NOMO-1 (cell line): ENCODE results near the gene MICAL2.

Experiments used
- DNase-seq, 2 experiments: peaks; one replicate each; lab custom pipeline; 2025; ENCODE audit not compliant: unreplicated experiment in 2 of 2; lab: John Stamatoyannopoulos, UW

The MICAL2 gene

DNA sequence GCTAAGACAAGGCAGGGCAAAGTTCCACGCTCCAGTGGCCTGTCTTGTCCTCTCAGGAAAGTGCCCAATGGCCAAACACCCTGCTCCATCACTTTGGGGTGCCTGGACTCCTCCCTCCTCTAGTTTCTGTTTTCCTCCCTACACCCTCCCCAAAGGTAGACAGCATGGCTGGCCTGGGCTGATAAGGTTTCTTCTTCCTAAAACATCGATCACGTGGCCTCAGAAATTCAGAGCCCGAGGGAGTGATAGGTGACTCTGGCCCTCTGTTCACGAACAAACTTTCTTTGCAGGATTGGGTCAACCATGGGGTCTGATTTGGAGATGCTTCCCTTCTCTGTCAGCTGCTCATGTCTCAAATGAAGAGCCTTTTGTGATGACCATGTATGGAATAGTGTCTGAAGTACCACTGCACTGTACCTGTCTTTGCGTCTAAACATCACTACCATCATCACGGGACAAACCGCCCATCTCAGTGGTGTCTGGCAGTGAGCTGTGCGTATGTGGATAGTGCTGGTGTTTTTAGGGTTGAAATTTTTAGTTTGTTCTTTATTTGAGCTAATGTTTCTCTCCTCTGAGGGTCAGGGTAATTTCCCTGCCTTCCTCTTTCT is 6.1 kb downstream of the MICAL2 start:
- no peak for DNase-seq

GRCh38 chr11:12117200-12117599 is 6.8 kb downstream of the MICAL2 start:
- DNase-seq = no peak

- DNase-seq = no peak
Observed at GRCh38 chr11:12117611-12118010, 7.2 kb downstream of the MICAL2 start.

DNA sequence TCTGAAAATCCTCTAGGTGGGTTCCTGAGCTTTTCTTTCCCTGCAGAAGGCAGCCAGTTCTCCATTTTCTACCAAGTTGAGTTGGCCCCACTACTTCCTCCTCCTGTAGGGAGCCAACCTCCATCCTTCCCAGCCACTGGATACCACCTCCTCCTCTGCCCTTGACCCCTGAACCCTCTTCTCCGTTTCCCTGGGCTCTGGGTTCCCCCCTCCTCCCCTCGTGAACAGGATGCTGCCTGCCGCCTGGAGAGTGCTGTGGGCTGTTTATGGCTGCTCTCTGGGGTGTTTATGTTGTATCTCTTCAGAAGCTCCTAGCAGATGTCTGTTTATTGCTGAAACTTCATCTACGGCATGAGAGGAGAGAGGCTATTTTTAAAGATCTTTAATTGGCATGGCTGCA is 8.6 kb downstream of the MICAL2 start:
- DNase-seq = peak in 1 of 2 experiments; percentile 36

- no peak for DNase-seq
Observed at GRCh38 chr11:12119502-12119901, 9.1 kb downstream of the MICAL2 start.

DNA sequence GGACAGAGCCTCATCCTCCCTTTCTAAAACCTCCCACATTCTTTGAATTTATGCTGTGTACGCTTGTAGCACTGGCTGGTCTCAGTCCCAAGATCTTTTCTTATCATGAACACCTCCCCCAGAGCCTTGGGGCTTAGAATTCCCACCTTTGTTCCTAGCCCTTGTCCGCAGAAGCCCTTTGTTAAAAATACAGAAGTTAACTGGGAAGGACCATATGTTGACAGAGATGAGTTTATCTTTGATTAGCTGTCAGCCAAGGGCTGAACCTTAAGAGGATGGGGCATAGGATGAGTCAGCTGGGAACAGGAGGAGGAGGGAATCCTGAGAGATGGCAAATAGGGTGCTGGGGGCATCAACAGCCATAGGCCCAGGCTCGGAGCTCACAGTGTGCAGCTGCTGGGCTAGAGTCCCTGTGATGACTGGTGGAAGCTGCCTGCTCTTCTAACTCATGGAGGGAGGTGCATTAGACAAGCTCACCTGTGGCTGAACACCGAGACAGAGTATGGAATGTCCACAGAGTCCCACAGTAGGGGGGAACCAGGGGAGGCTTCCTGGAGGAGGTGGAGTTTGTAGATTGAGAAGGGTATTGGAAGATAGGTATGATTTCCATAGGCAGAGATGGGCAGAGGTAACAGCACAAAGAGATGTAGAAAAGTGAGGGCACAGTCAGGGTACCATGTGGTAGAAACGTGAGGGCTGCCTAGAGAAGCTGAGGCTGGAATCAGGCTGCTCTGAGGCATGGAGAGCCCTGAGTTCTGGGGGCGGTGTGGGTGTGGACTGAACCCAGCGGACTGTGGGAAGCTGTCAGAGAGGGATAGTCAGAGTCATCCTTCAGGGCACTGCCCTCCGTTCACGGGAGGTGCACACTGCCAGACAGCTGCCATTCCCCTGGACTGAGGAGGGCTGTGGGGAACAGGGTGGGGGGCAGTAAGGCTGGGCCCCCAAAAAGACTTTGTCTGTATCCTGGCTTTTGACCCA is 9.9 kb downstream of the MICAL2 start:
- no peak for DNase-seq

- no peak for DNase-seq
Observed at GRCh38 chr11:12121011-12121410, 10.6 kb downstream of the MICAL2 start.

GRCh38 chr11:12121517-12121916 is 11.1 kb downstream of the MICAL2 start:
- no peak for DNase-seq

DNA sequence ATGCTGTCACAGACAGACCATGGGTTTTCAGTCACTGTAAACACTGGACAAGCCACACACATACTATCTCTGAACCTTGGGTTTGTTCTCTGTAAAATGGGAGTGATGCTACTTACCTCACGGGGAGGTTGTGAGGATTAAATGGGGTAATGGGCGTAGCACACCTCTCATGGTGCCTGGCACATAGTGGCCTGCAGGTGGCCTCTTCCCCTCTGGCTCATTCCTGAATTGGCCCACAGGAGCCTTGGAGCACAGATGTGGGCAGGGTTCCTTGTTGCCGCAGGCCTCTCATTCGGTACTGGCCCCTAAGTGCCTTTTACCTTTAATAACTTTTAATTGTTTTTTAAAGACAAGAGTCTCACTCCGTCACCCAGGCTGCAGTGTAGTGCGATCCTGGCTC is 11.7 kb downstream of the MICAL2 start:
- DNase-seq = no peak

DNA sequence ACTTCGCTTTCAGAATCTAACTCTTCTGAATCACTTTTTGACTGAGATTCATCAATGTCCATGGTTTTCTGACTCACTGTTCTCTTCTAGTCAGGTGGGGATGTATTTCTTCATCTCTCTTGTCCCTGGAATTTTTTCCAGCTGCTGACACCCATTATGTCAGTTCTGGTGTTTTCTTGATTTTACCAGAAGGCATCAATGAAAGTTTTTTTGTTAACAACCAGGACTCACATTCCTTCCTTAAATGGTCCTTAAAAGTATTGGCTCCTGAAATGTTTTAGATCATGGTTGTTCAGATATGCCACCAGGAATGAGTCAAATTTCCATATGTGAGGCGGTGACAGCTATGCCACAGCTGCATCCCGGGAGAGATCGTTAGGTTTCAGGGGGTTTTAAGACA is 12.9 kb downstream of the MICAL2 start:
- no peak for DNase-seq

DNA sequence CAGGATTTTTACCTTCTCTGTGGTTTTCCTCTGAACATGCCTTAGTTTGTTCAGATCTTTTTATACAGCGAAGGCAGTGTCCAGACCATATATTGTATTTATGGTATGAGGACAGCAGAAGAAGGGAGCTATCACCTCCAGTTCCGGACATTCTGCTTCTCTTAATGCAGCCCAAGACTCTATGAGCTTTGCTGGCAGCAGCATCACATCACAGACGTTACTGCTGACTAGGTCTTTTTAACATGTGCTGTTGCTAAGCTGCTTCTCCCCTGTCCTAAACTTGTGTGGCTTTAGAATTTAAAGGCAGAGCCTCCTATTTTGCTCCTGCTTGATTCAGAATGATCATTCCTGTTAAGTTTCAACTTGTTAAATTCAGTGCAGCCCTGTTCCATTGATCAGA is 13.4 kb downstream of the MICAL2 start:
- no peak for DNase-seq

- DNase-seq = no peak
Observed at GRCh38 chr11:12124306-12124705, 13.9 kb downstream of the MICAL2 start.

DNA sequence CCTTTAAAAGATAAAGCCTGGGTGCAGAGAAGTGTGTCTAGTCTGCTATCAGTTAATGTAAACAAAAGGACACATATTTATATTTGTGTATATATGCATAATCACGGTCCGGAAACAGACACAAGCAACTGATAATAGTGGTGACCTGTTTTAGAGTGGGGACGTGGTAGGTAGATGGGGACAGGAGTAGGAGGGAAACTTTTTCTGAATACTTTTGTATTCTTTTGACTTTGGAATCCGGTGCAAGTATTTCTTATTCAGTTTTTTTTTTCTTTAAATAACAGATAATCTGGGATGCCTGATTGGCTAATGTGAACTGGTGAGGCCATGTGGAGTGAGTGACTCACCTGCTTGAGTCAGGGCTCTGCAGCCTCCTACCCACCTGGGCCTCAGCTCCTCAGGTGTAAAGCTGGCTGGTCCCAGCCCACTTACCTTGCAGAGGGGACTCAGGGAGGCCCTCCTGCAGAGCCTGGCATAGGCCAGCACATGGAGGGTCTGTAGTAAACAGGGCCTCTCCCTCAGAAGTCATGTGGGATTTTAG is 15.3 kb downstream of the MICAL2 start:
- DNase-seq = no peak

DNA sequence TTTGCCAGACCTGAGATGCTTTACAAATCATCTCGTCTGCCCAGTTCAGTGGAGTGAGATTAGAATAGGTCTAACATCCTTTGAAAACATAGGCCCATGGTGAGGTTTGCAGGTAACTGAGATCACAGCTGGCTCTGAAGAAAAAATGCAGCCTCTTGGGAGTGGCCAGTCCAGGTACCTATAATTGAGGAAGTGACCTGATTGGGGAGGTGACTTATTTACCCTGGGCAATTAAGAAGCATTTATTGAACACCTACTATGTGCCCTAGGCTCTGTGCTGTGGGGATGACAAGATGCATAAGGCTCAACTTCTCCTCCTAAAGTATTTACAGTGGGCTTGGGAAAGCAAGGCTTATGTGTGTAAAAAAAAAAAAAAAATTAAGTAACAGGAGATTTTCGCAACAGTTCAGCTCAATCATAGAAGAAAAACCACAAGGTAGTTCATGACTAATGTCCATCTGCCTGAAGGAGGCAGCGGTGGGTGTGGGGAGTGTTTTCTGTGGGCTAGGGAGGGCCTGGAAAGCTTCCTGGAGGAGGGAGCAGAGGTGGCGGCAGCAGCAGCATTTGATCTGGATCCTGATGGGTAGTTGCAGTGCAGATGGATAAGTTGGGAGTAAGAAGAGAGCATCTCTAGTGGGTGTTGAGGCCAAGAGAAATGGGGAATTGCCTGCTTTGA is 16.1 kb downstream of the MICAL2 start:
- DNase-seq = peak; percentile 89 to 90

DNA sequence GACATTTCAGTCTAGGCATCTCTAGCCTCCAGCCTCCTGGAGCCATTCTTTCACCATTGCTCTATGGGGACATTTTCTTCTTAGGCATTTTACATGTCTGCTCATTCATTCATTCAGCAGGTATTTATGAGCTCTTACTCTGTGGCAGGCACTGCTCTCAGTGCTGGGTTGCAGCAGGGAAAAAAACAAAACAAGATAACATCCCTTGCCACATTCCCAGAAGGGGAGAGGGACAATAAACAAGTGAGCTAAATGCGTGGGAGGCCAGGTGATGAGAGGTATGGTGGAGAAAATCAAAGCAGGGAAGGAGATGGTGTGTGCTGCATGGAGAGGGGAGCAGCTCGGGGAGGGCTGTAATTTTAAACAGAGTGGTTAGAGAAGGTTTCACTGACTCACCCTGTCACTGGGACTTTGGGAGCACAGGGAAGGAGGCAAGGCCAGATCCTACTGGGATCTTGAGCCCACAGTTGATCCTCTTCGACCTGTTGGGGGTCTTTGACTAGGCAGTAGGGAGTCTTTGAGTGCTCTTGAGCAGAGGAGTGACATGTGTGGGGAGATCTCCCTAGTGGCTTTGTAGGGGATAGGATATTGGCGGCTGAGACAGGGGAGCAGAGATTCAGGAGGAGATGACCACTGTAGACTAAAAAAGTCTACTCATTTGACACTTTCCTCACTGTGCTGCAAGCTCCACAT is 17.0 kb downstream of the MICAL2 start:
- DNase-seq = no peak

GRCh38 chr11:12128301-12128751 is 17.9 kb downstream of the MICAL2 start:
- DNase-seq = peak; percentile 44 to 79

DNA sequence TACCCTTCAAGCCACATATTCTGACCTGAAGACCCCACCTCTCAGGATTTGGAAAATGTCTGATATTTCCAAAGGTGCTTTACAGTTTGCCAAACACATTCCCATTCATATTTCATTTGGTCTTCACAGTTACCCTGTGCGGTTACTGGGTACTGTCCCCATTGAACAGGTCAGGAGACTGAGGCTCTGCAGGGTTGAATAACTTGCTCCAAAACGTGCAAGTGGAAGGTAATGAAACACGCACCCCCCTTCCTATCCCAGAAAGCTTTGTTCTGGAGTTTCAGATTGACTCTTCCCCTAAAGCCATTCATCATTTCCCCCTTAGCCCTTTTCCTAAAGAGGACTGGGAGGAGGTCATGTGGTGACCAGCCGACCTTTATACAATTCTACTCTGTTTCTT is 18.8 kb downstream of the MICAL2 start:
- DNase-seq = no peak

DNA sequence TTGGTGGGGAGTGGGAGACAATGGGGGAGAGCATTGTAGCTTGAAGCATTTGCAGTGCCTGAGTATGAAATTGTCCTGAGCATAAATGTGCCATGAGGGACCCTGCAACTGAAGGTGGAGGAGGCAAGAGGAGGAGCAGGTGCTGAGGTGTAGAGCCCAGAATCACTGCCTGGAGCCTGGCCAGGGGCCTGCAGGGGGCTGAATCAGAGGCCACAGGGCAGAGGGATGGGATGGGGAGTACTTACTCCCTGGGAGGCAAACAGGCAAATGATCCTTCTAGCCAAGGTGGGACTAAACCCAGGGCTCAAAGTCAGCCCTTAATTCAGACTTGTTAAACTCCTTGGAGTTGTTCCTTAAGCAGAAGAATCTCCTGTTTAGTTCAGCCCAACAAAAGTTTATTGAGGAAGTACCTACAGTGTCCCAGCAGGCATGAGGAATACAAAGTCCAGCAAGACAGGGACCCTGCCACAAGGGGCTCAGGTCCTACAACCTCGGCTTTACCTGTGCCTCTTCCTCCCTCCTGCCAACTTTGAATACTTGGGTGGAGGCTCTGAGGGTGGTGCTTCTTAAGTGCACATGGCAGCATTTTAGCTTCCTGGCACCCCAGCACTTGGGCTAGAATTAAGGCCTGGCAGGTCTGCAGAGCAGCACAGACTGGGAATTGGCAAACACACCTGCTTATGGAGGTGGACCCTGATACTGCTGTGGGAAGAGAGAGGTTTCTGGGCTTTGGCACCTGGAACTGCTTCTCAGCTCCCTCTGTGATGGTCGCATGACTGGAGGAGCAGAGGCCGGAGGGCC is 20.0 kb downstream of the MICAL2 start:
- DNase-seq = no peak

GRCh38 chr11:12131943-12132789 is 21.8 kb downstream of the MICAL2 start:
- DNase-seq = no peak
